ENCODE data around the gene MAD1L1.

DNA sequence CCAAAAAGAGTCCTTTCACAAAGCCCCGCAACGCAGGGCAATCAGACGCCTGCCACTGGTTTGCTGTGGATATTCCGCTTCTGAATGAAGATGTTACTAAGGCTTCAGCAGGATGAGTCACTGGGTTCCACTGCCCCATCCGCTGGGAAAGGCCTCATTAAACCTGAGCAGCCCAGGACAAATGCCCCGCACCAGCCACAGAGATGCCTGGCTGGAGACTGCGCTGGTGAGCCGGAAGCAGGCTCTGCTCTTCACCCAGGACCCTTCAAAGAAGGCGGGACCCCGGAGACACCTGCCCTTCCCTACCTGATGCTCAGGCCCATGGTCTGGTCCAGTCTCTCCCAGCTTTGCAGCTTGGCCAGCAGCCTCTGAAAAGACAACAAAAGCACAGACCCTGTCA is 19.8 kb downstream of the MAD1L1 start:
- TF ChIP-seq, protein P1, sequence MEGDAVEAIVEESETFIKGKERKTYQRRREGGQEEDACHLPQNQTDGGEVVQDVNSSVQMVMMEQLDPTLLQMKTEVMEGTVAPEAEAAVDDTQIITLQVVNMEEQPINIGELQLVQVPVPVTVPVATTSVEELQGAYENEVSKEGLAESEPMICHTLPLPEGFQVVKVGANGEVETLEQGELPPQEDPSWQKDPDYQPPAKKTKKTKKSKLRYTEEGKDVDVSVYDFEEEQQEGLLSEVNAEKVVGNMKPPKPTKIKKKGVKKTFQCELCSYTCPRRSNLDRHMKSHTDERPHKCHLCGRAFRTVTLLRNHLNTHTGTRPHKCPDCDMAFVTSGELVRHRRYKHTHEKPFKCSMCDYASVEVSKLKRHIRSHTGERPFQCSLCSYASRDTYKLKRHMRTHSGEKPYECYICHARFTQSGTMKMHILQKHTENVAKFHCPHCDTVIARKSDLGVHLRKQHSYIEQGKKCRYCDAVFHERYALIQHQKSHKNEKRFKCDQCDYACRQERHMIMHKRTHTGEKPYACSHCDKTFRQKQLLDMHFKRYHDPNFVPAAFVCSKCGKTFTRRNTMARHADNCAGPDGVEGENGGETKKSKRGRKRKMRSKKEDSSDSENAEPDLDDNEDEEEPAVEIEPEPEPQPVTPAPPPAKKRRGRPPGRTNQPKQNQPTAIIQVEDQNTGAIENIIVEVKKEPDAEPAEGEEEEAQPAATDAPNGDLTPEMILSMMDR (IDR thresholded peaks at IDR 0.05 in 8 of 11, conservative IDR thresholded peaks at IDR 0.05 in 3 of 11), result no peak
- no peak for TF ChIP-seq POLR2A (IDR thresholded peaks at IDR 0.05)
- no peak for TF ChIP-seq POLR2AphosphoS5 (IDR thresholded peaks at IDR 0.05)
